HepG2 (cell line): ENCODE results near the gene RGS14. TPM values are rescaled to one million over a fixed set of nuclear protein-coding genes. Genes with fewer than 3 reads are reported as not detected.

Experiments used
- GMEB2 ChIP-seq: IDR thresholded peaks from 2 replicates; pipeline ENCODE4 v1.6.1; 2016; ENCODE audit warnings: missing biosample characterization, missing genetic modification reagents, low read depth
- HNF1A ChIP-seq, 2 experiments: sonication (generic) in 1 of 2; formaldehyde crosslinking in 1 of 2; IDR thresholded peaks; 2 replicates each; pipeline versions ENCODE4 v1.4.0 to v1.6.1; 2016 to 2020; ENCODE audit warnings: borderline replicate concordance in 1 of 2, low read depth in 1 of 2, mild to moderate bottlenecking in 1 of 2, missing genetic modification reagents in 1 of 2
- HNF1B ChIP-seq: sonication (generic); formaldehyde crosslinking; IDR thresholded peaks from 2 replicates; pipeline ENCODE4 v1.5.1; 2020; ENCODE audit warnings: mild to moderate bottlenecking, moderate library complexity, missing genetic modification reagents
- HNRNPH1 ChIP-seq: fragments of 200-400 bp; formaldehyde crosslinking; optimal IDR thresholded peaks from 2 replicates; pipeline ENCODE3; 2017; ENCODE audit warnings: mild to moderate bottlenecking, low read depth, low read length
- KAT8 ChIP-seq: IDR thresholded peaks from 2 replicates; pipeline ENCODE4 v1.6.1; 2016; ENCODE audit warnings: missing genetic modification reagents, missing compliant biosample characterization
- LCORL ChIP-seq, 2 experiments: fragments of 450-650 bp in 1 of 2; sonication (generic) in 1 of 2; formaldehyde crosslinking in 1 of 2; IDR thresholded peaks; 2 replicates each; pipeline versions ENCODE4 v1.5.0 to v1.6.1; 2017 to 2020; ENCODE audit warnings: antibody characterized with exemption in 1 of 2, missing genetic modification reagents in 1 of 2
- TBP ChIP-seq: sonication (generic); formaldehyde crosslinking; IDR thresholded peaks from 2 replicates; pipeline ENCODE4 v1.5.0; 2020; ENCODE audit warnings: missing genetic modification reagents
- TEAD3 ChIP-seq: optimal IDR thresholded peaks from 2 replicates; pipeline ENCODE3; 2016; ENCODE audit warnings: borderline replicate concordance
- TFAP4 ChIP-seq: sonication (generic); IDR thresholded peaks from 2 replicates; pipeline ENCODE4 v1.6.1; 2016; ENCODE audit warnings: low read depth, borderline replicate concordance
- UBTF ChIP-seq: sonication (generic); formaldehyde crosslinking; IDR thresholded peaks from 2 replicates; pipeline ENCODE4 v1.4.0; 2020; ENCODE audit warnings: mild to moderate bottlenecking, missing genetic modification reagents
- ZNF557 ChIP-seq: sonication (generic); formaldehyde crosslinking; IDR thresholded peaks from 2 replicates; pipeline ENCODE4 v1.4.0; 2020; ENCODE audit warnings: missing genetic modification reagents
- ZNF572 ChIP-seq: sonication (generic); formaldehyde crosslinking; IDR thresholded peaks from 2 replicates; pipeline ENCODE4 v1.5.1; 2020; ENCODE audit warnings: mild to moderate bottlenecking, missing genetic modification reagents
- ZNF703 ChIP-seq: sonication (generic); formaldehyde crosslinking; IDR thresholded peaks from 2 replicates; pipeline ENCODE4 v1.5.1; 2020; ENCODE audit warnings: missing genetic modification reagents, mild to moderate bottlenecking, moderate library complexity, borderline replicate concordance
- polyA plus RNA-seq, 8 experiments: library from polyadenylated mRNA; depleted of rRNA in 3 of 8; stranded (reverse) in 7 of 8; unstranded in 1 of 8; fragments of >200 nt; fragmentation: Illumina TruSeq in 4 of 8; extraction: Trizol in 4 of 8; gene quantifications; 2 replicates each; pipeline versions ENCODE4 v1.2.1 to v1.2.3, GENCODE V29; 2011 to 2016; ENCODE audit warnings: low read depth in 4 of 8, missing spikeins in 1 of 8, mixed read lengths in 1 of 8; ENCODE audit not compliant: insufficient read depth in 1 of 8
- total RNA-seq, 5 experiments: library from RNA; depleted of rRNA; stranded (reverse); fragments of >200 nt; fragmentation: Illumina TruSeq; extraction: Trizol; gene quantifications; 2 replicates each; pipeline ENCODE4 v1.2.3, GENCODE V29; 2016; ENCODE audit warnings: low read depth in 1 of 5

Gene RGS14
- total and polyA plus RNA-seq, 2 of the 13 experiments (the other 11 are each of a cell fraction or from before 2014, with no cell fraction given), result 11.1 to 17.2 TPM

- TF ChIP-seq GMEB2 (CRISPR knock-in tag) (no peak), HNF1B (CRISPR knock-in tag) (0 out of 2 replicates have a peak, but pooled peaks have one; percentile 21), TEAD3 (CRISPR knock-in tag) (no peak), TBP (CRISPR knock-in tag) (no peak), HNF1A (IDR thresholded peaks at IDR 0.05; ENCODE audit: low read depth) (no peak), HNF1A (CRISPR knock-in tag; IDR thresholded peaks at IDR 0.05; ENCODE audit: borderline replicate concordance) (no peak), UBTF (CRISPR knock-in tag) (peak; percentile 28; the same call in 1 of the 2 replicates), KAT8 (CRISPR knock-in tag) (no peak), ZNF557 (no peak), HNRNPH1 (no peak), TFAP4 (peak; percentile 63; the same call in 1 of the 2 replicates), LCORL (IDR thresholded peaks at IDR 0.05) (no peak), LCORL (CRISPR knock-in tag; IDR thresholded peaks at IDR 0.05) (no peak), ZNF572 (CRISPR knock-in tag) (peak; percentile 59; the same call in 1 of the 2 replicates), ZNF703 (CRISPR knock-in tag) (no peak)
These were observed 45.0 kb upstream of the RGS14 start (continued) for GRCh38 chr5:177312649-177313181.
